Activated CD8-positive, alpha-beta memory T cell treated with anti-CD3 and anti-CD28 coated beads for 24 hours (primary cell): ENCODE results near the gene ABCA10.
A peak's percentile ranks its signal among the peaks of the same experiment; 100 is the strongest.
"Not testable (repeated sequence)": the region's sequence is repeated elsewhere in the genome, so short reads cannot be mapped to it uniquely, and the experiment has no call there.

Source experiments
- DNase-seq: peaks from one replicate; pipeline ENCODE4 v3.0.0-alpha.2; 2020

Gene ABCA10

DNA sequence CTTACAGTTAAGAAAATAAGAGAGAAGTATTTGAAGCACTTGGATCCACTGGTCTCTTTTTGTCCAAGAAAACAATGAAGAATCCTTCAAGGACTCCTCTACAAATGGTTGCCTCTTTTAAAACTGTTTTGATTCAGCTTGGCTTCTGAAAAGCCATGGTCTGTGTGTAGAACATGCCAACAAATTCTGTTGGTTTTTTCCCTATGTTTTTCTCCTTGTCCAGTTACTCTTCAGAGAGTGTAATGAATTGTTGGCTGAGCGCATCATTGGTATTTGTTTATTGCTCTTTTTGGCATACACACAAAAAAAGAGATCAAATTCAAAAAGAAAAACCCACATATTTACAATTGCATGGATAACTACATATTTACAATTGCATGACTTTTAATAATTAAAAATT lies at the start of gene ABCA10:
TSS of gene ABCA10 (minus strand) at position 249 of the 400 bp plus-strand sequence. CDS start 3,466 bp downstream, outside the sequence.
- DNase-seq = no peak

DNA sequence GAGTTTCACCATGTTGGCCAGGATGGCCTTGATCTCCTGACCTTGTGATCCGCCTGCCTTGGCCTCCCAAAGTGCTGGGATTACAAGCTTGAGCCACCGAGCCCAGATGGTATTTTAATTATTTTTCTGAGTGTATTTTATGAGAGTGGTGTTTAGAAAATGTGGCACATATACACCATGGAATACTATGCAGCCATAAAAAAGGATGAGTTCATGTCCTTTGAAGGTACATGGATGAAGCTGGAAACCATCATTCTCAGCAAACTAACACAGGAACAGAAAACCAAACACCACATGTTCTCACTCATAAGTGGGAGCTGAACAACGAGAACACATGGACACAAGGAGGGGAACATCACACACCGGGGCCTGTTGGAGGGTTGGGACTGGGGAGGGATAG lies 47.7 kb upstream of the ABCA10 start:
- DNase-seq = not testable (repeated sequence)

- no peak for DNase-seq
Measured at GRCh38 chr17:69275751-69276150, 47.1 kb upstream of the ABCA10 start.

DNA sequence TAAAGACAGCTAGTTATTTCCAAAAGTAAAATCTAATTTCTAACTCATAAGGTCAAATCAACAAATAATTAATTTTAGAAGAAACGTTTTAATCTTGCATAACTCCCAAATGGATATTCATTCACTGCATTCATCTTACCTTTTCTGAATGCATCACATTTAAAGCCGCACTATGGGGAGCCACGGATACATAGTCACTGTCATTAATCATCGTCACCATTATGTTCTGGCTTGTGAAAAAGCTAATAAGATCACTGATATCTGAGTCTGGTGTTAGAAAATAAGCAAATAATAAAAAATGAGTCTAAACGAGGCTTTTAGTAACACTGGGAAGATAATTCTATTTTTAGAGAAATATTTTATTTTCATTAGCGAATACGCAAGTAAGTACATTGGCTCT lies 42.4 kb upstream of the ABCA10 start:
- no peak for DNase-seq

DNA sequence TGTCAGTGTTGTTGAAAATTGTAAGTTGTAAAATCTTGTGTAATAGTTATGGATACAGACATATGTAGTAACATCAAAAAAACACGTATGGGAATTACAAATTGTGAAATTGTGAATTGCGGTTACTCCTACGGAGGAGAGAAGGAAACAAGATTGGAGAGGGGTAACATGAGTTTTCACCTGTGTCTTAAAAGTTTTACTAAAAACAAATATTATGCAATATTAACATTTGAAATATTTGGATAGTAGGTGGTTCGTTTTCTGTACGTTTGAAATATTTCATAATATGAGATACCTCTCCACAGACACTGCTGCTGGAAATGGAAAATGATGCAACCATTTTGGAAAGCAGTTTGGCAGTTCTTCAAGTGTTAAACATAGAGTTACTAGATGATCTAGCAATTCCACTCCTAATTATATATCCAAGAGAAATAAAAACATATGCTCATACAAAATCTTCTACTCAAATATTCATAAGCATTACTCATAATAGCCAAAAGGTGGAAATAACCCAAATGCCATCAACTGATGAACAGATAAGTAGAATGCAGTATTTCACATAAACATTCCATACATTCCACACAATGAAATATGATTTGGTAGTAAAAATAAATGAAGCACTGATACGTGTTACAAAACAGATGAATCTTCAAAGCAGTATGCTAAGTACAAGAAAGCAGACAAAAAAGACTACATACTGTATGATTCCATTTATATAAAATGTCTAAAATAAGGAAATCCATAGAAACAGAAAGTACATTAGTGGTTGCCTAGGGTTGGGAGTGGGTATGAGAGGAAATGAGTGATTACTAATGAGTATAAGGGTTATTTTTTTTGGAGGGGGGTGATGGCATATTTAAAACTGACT lies 40.7 kb upstream of the ABCA10 start:
- DNase-seq = no peak

DNA sequence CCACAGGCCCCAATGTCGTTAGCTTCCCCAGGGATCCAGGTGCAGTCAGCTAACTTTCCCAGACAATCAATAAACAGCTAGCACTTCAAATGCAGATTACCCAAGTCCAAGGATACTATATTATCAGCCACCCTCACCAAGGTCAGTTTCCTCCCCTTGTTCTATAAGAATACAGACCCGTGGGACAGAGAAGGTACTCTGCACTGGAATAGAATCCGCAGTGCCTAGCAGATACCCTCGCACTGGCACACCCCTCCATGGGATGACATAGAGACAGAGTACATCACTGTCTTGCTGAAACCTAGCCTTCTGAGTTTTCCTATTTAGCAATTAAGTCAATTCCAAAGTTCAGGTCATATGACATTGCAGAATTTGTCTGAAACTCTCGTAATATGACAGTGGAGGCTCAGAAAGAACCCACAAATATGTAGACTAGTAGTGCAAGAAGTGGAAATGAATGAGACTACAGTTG lies 40.0 kb upstream of the ABCA10 start:
- no peak for DNase-seq

DNA sequence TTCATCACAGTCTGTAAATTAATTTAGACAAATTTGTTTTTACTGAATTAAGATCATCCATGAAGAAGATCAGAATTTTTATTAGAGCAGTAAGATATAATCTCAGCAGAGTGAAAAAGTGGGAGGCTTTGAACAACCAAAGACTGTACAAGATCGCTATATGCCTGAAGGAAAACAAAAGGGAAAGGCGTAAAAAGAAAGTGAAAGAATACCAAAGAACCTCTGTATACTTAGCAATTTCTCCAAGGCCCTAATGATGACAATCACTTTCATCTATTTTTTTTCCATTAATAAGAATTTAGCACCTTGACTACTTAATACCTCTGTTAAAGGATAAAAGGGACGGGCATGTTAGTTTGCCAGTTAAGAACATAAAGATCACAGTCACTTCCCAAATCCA lies 38.6 kb upstream of the ABCA10 start:
- DNase-seq = no peak

GRCh38 chr17:69265873-69266272 lies 37.2 kb upstream of the ABCA10 start:
- DNase-seq = no peak

GRCh38 chr17:69254187-69254586 lies 25.6 kb upstream of the ABCA10 start:
- DNase-seq = no peak

DNA sequence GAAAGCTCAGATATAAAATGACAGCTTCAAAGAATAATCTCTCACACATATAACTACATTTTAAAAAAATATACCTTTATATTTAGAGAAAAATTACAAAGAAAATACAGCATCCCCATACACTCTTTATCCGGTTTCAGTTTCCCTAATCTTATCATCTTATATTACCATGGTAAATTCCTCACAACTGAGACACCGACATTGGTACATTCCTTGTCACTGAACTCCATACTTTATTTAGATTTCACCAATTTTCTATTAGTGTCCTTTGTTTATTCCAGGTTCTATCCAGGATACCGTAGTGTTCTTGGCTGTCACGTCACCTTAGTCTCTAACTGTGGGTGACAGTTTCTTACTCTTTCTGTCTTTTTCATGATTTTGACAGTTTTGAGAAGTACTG lies 22.0 kb upstream of the ABCA10 start:
- no peak for DNase-seq

DNA sequence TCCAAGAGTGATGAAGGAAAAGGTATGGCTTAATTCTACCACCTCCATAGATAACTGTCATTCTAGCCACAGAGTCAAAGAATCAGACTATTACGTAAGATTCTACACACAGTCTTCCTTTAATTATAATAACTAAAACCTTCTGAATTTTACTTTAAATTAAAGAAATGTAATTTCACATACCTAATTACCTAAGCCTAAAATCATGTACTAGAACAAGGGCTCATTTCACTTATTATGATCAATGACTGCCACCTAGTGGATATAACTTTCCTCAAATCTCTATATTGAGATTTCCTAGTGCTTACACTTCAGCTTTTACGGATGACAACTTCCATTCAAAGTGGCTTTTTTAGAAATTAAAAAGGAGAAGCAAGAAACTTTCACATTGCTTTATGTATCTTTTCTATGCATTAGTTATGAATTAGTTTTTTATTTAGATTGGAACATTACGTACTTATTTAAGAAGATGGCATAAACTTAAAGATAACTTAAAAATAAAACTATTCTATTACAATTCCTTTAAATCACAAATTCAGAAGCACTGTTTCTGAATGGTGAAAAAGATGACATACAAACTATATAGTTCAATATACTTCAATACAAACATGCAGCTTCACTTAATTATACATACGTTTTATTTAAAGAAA lies 18.2 kb upstream of the ABCA10 start:
- DNase-seq = no peak

GRCh38 chr17:69246202-69246601 lies 17.6 kb upstream of the ABCA10 start:
- DNase-seq = no peak

DNA sequence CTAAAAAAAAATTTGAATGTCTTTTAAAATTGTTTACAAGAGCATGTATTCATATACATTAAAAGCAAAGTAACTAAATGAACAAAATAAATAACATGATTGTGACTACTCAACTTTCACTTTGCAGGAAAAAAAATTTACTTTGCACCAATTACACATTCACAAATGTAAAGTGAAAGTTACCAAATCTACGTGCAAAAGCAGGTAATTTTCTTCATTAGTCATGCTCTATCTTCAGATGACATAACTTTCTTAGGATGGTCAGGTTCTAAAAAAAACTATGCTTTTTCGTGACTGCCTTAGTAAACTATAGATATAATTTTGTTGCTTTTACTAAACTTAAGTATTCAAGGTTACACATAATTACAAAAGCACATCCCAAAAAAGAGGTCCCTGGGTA lies 17.0 kb upstream of the ABCA10 start:
- no peak for DNase-seq

GRCh38 chr17:69239611-69240600 lies 11.3 kb upstream of the ABCA10 start:
- no peak for DNase-seq

GRCh38 chr17:69236946-69237345 lies 8.3 kb upstream of the ABCA10 start:
- DNase-seq = no peak

GRCh38 chr17:69236464-69236863 lies 7.8 kb upstream of the ABCA10 start:
- DNase-seq = no peak

DNA sequence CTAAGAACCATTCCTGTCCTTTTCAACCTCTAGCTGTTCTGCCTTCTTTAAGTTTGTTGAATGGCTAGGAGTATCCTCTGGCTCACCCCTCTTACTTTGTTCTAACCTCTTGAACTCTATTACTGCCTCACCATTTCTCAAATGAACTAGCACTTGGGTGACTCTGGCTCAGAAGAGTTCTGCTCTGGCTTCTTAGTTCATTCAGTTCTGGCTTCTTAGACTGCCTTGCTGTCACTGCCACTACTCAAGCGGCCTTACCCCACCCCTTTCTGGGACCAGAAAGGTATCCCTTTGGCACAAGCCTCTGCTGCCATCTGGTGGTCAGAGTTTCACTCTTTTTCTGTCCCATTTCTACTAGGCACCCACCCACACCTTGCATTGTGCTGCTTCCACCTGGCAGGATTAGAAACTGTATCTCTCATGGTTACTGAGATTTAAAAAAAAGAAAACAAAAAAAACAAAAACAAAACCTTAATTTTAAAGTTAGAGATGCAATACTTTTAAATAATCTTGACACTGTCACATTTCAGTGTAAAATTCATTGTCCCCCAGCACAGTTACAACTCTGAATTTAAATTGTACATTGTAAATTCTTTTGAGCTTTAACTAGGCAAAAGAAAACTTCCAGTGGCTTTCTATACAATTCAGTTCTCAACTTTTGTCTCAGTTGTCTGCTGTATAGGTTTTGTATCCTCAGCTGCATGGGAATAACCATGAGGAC lies 6.9 kb upstream of the ABCA10 start:
- DNase-seq = peak; percentile 74

DNA sequence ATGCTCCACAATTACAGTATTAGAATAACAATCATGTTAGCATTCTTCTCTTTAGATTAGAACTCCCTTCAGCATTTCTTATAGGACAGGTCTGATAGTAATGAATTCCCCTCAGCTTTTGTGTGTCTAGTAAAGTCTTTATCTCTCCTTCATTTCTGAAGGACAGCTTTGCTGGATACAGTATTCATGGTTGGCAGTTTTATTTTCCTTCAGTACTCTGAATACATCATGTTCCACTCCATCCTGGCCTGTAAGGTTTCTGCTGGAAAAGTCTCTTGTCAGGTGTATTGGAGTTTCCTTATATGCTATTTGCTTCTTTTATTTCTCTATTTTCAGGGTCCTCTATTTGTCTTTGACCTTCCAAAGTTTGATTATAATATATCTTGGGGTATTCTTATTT lies 4.0 kb upstream of the ABCA10 start:
- DNase-seq = no peak

GRCh38 chr17:69231521-69231920 lies 2.9 kb upstream of the ABCA10 start:
- no peak for DNase-seq

GRCh38 chr17:69230939-69231338 lies 2.3 kb upstream of the ABCA10 start:
- no peak for DNase-seq

GRCh38 chr17:69228018-69228417 lies 606 bp downstream of the ABCA10 start:
- no peak for DNase-seq

DNA sequence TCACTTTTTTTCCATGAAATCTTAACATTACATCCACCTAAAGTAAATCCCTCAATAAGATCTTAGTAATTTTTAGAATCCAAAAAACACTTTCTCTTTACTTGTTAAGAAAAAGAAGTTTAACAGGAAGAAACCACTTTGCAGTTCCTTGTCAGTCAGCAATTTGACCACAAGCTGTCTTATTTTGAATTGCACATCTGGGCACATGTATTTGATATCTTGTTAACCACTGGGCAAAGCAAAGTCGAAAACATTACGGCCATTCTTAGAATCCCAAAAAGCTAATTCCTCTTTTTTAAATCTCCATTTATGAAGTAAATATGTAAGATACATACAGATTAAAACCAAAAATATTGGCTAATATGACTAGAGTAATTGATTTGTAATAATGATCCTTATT lies 1.1 kb downstream of the ABCA10 start:
- DNase-seq = no peak
